Endothelial cell of umbilical vein (primary cell): ENCODE measurements around the gene CTBP2. TPM values are rescaled to one million over a fixed set of nuclear protein-coding genes. Genes with fewer than 3 reads are reported as not detected.

Source experiments
- BruUV-seq: library from RNA; stranded (reverse); fragments of 400-500 nt; replicated peaks from 2 replicates; lab custom pipeline; 2021; lab: Mats Ljungman, UMichigan
- CTCF ChIA-PET: fragments of 300-600, 350-600 bp; sonication (Branson Sonifier 250); formaldehyde crosslinking; loops from one replicate; lab custom pipeline; 2021; ENCODE audit warnings: antibody characterized with exemption, inconsistent platforms; lab: Charles Lee
- POLR2A ChIA-PET: fragments of 300-600, 350-600 bp; sonication (Branson Sonifier 250); formaldehyde crosslinking; loops from one replicate; lab custom pipeline; 2021; ENCODE audit warnings: antibody characterized with exemption, inconsistent platforms; lab: Charles Lee
- DNase-seq: peaks from one replicate; pipeline ENCODE4 v3.0.0-alpha.2; 2011; ENCODE audit warnings: low read depth, low spot score
- FAIRE-seq: peaks from 2 replicates; lab custom pipeline; 2011; peaks lifted over from hg19 to GRCh38; lab: Jason Lieb, UNC
- H2AFZ ChIP-seq: 2 replicates; pipeline ENCODE4 v1.6.0; 2012; ENCODE audit warnings: low read depth, low read length, control low read depth, inconsistent platforms
- H3K27ac ChIP-seq: 2 replicates; pipeline ENCODE4 v1.5.1; 2011; ENCODE audit warnings: low read depth, mild to moderate bottlenecking, control low read depth, low read length, moderate library complexity; ENCODE audit not compliant: insufficient read depth
- H3K27me3 ChIP-seq, 2 experiments: 2 replicates each; pipeline versions ENCODE4 v1.6.0 to v1.6.1; 2011; ENCODE audit warnings: low read length in 2 of 2, mixed read lengths in 1 of 2; ENCODE audit not compliant: control insufficient read depth in 2 of 2, insufficient read depth in 2 of 2
- H3K36me3 ChIP-seq, 2 experiments: 2 replicates in 1 of 2; 3 replicates in 1 of 2; pipeline ENCODE4 v1.5.1; 2011; ENCODE audit warnings: low read length in 2 of 2, mild to moderate bottlenecking in 1 of 2, moderate library complexity in 1 of 2; ENCODE audit not compliant: control insufficient read depth in 2 of 2, insufficient read depth in 2 of 2; ENCODE audit errors: extremely low read depth in 1 of 2
- H3K4me1 ChIP-seq: 3 replicates; pipeline ENCODE4 v1.5.1; 2011; ENCODE audit warnings: mild to moderate bottlenecking, low read length; ENCODE audit not compliant: control insufficient read depth, insufficient read depth; ENCODE audit errors: extremely low read depth
- H3K4me2 ChIP-seq: 2 replicates; pipeline ENCODE4 v1.6.1; 2011; ENCODE audit warnings: low read length, control low read depth, mixed read lengths; ENCODE audit not compliant: insufficient read depth
- H3K4me3 ChIP-seq, 3 experiments: fragments of 200-600 bp in 1 of 3; sonication (generic), shearing (Covaris generic) in 1 of 3; replicated peaks in 1 of 3; 2 replicates each; pipeline ENCODE4 v1.5.1; 2011 to 2016; ENCODE audit warnings: control low read depth in 3 of 3, low read length in 3 of 3, mild to moderate bottlenecking in 2 of 3, inconsistent platforms in 1 of 3, low read depth in 1 of 3, moderate library complexity in 1 of 3; ENCODE audit not compliant: insufficient read depth in 1 of 3
- H3K79me2 ChIP-seq: 2 replicates; pipeline ENCODE4 v1.6.0; 2012; ENCODE audit warnings: low read length, inconsistent platforms; ENCODE audit not compliant: control insufficient read depth, insufficient read depth
- H3K9ac ChIP-seq: replicated peaks from 2 replicates; pipeline ENCODE3; 2011; ENCODE audit warnings: low read length, control low read depth; ENCODE audit not compliant: insufficient read depth; ENCODE audit errors: extremely low read depth
- H3K9me1 ChIP-seq: replicated peaks from 3 replicates; pipeline ENCODE4 v1.6.0; 2011; ENCODE audit warnings: mild to moderate bottlenecking, low read length; ENCODE audit not compliant: control insufficient read depth, insufficient read depth; ENCODE audit errors: extremely low read depth
- H3K9me3 ChIP-seq: replicated peaks from 2 replicates; pipeline ENCODE4 v1.5.1; 2012; ENCODE audit warnings: low read length, inconsistent platforms; ENCODE audit not compliant: control insufficient read depth, insufficient read depth
- H4K20me1 ChIP-seq: replicated peaks from 2 replicates; pipeline ENCODE3; 2011; ENCODE audit warnings: mild to moderate bottlenecking, low read length; ENCODE audit not compliant: control insufficient read depth, insufficient read depth; ENCODE audit errors: extremely low read depth
- FOS ChIP-seq: IDR thresholded peaks from 2 replicates; pipeline ENCODE4 v1.6.1; 2011; ENCODE audit warnings: mild to moderate bottlenecking, low read length, moderate library complexity, borderline replicate concordance; ENCODE audit not compliant: insufficient read depth
- GATA2 ChIP-seq: IDR thresholded peaks from 2 replicates; pipeline ENCODE4 v1.7.0; 2011; ENCODE audit warnings: low read depth, mild to moderate bottlenecking, moderate library complexity, mixed read lengths, low read length; ENCODE audit not compliant: insufficient read length, insufficient read depth
- MAX ChIP-seq: IDR thresholded peaks from 2 replicates; pipeline ENCODE4 v1.6.1; 2011; ENCODE audit not compliant: insufficient read depth, insufficient read length
- POLR2AphosphoS5 ChIP-seq: IDR thresholded peaks from 2 replicates; pipeline ENCODE4 v1.6.1; 2012; ENCODE audit warnings: low read depth, mild to moderate bottlenecking, control low read depth, low read length, moderate library complexity; ENCODE audit not compliant: insufficient read depth
- dilution Hi-C: fragments of 300-500 bp; cut with MboI; formaldehyde crosslinking; loops from one replicate; pipeline ENCODE4 v1.15.0; 2019; ENCODE audit warnings: low sequenced_read_pairs; ENCODE audit not compliant: extremely low pct_ligation_motif_present
- intact Hi-C: fragments of 100-400 bp; cut with micrococcal nuclease; formaldehyde crosslinking; loops from one replicate; pipeline ENCODE4 v1.10.0; 2022
- polyA plus RNA-seq, 4 experiments: library from polyadenylated mRNA; depleted of rRNA in 3 of 4; stranded (reverse) in 3 of 4; unstranded in 1 of 4; fragments of >200 nt; gene quantifications; 2 replicates each; pipeline versions ENCODE4 v1.2.1 to v1.2.3, GENCODE V29; 2011 to 2012; ENCODE audit warnings: missing spikeins in 1 of 4
- total RNA-seq: library from RNA; stranded (reverse); gene quantifications from 2 replicates; pipeline ENCODE4 v1.2.3, GENCODE V29; 2021
- TF ChIP-seq, protein P1 (sequence below), 2 donors: IDR thresholded peaks; 1 replicate in 1 of 2; 2 replicates in 1 of 2; pipeline ENCODE4 v1.5.1; 2011; ENCODE audit warnings: low read length in 2 of 2, mild to moderate bottlenecking in 2 of 2, moderate library complexity in 2 of 2, control low read depth in 1 of 2, inconsistent platforms in 1 of 2, low read depth in 1 of 2; ENCODE audit not compliant: insufficient read depth in 1 of 2; ENCODE audit errors: extremely low read depth in 1 of 2

Gene CTBP2
- total and polyA plus RNA-seq, 2 donors (not counting 3 experiments of a cell fraction or from before 2014, with no cell fraction given): 118 to 128 TPM

DNA sequence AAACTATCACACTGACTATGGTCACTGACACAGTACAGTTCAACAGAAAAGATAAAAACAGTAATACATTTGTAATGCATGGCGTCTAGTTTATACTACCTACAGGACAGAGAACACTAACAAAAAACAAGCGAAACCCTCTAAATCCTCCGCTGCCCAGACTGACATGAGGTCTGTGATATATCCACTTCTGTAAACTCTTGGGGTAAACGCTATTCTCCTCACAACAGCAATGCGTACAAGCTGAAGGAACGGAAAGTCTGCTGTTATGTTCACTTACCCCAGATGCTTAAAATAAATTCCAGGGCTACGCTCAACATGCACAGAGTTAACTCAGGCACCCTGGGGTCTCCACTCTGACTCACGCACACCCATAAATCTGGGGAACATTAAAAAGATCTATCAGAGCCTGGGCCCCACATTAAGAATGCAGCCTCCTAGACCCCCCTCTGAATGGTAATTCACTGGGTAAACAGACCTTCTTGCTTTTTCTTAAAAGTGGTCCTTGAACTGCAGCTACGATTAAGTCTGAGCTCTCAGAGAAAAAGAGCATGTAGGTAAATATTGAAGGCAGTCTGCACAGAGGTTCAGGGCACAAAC is 105.6 kb downstream of the CTBP2 start:
- Histone ChIP-seq H3K4me1 (peaks cover 33% of the 10 kb centered on the region), H3K9ac (no peak overlapping the region), H3K36me3 (peaks cover 0 to 10% of the 10 kb centered on the region in 2 experiments), H3K27ac (no peak overlapping the region), H3K4me3 (no peak overlapping the region), H3K79me2 (peaks cover 86% of the 10 kb centered on the region), H3K27me3 (no peaks in the 10 kb centered on the region), H3K9me1 (no peaks in the 10 kb centered on the region), H2AFZ (no peak overlapping the region), H4K20me1 (no peaks in the 10 kb centered on the region), H3K4me2 (no peak overlapping the region), H3K9me3 (no peaks in the 10 kb centered on the region)
- BruUV-seq: no TSS peak
- CTCF ChIA-PET: no interaction called here
- dilution Hi-C loops (no loop called here), intact Hi-C loops (no loop called here)
- POLR2A ChIA-PET: no interaction called here
- no peak for TF ChIP-seq POLR2AphosphoS5
- no peak for TF ChIP-seq MAX
- TF ChIP-seq GATA2: no peak
- TF ChIP-seq, protein P1, sequence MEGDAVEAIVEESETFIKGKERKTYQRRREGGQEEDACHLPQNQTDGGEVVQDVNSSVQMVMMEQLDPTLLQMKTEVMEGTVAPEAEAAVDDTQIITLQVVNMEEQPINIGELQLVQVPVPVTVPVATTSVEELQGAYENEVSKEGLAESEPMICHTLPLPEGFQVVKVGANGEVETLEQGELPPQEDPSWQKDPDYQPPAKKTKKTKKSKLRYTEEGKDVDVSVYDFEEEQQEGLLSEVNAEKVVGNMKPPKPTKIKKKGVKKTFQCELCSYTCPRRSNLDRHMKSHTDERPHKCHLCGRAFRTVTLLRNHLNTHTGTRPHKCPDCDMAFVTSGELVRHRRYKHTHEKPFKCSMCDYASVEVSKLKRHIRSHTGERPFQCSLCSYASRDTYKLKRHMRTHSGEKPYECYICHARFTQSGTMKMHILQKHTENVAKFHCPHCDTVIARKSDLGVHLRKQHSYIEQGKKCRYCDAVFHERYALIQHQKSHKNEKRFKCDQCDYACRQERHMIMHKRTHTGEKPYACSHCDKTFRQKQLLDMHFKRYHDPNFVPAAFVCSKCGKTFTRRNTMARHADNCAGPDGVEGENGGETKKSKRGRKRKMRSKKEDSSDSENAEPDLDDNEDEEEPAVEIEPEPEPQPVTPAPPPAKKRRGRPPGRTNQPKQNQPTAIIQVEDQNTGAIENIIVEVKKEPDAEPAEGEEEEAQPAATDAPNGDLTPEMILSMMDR (IDR thresholded peaks at IDR 0.05; ENCODE audit: extremely low read depth in 1 of 2, insufficient read depth in 1 of 2, low read depth in 1 of 2, low read length in 2 of 2): no peak
- TF ChIP-seq FOS: no peak
- no peak for FAIRE-seq
- DNase-seq: no peak
